M059J (cell line): ENCODE results near the gene RHOH. TPM values are rescaled to one million over a fixed set of nuclear protein-coding genes. Genes with fewer than 3 reads are reported as not detected.
A peak's percentile ranks its signal among the peaks of the same experiment; 100 is the strongest.

Source experiments
- DNase-seq: peaks from one replicate; pipeline ENCODE4 v3.0.0-alpha.2; 2012; ENCODE audit warnings: low read depth
- total RNA-seq: library from RNA; depleted of rRNA; stranded (reverse); fragments of >200 nt; shearing (Covaris generic); gene quantifications from 2 replicates; pipeline ENCODE4 v1.2.3, GENCODE V29; 2014

Gene RHOH
- total RNA-seq, 1 experiment from 2014 or later: not detected

DNA sequence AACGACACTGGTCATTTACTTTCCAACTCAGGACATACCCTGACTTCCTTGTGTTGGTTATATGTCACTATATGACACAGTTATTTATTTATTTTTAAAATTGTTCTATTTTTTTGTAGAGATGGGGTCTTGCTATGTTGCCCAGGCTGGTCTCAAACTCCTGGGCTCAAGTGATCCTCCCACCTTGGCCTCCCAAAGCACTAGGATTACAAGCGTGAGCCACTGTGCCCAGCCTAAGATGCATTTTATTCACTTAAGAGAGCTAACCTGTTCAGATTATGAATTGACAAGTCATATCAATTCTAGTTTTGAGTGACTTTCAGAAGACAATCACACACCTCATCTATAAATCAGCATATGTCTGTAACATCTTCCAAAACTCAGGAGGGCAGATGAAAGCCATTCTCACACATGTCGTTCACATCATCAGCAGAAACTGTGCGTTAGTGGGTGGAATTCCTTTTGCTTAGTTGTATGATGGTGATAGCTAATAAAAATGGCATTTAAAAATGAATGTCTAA is 9.4 kb upstream of the RHOH start:
- DNase-seq: no peak

DNA sequence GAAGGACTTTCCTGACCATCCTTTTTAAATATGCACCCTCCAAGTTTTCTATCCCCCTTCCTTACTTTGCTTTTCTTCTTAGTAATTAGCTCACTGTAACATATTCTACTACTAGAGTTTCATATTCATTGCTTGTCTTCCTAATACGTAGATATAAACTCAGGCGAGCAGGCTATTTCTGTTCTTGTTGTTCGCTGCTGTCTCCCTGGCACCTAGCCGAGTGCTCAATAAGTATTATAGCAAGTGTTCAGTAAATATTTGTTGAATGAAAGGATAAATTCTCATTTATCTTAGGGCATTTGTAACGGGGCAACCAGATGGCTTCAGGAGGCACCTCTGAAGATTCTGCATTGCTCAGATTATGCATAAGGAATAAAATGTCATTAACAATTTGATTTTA is 6.8 kb upstream of the RHOH start:
- no peak for DNase-seq

DNA sequence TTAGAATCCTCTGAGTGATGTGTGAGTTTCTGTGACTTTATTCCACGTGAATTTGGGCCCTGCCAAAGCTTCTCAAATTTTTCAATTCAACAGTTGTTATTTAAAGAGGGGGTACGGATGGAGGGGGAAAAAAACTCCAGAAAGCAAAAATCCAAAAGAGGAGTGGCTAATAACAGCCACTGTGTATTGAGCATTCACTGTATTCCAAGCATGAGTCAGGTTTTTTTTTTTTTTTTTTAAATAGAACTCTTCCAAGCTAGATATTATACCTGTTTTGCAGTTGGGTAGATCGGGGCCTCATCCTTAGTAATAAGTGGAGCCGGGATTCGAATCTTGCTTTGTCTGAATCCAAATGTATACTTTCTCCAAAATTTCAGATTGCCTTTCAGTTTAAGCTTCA is 6.4 kb upstream of the RHOH start:
- no peak for DNase-seq

GRCh38 chr4:40190880-40191815 is 5.7 kb upstream of the RHOH start:
- DNase-seq: no peak

GRCh38 chr4:40192114-40193015 is 4.5 kb upstream of the RHOH start:
- no peak for DNase-seq

DNA sequence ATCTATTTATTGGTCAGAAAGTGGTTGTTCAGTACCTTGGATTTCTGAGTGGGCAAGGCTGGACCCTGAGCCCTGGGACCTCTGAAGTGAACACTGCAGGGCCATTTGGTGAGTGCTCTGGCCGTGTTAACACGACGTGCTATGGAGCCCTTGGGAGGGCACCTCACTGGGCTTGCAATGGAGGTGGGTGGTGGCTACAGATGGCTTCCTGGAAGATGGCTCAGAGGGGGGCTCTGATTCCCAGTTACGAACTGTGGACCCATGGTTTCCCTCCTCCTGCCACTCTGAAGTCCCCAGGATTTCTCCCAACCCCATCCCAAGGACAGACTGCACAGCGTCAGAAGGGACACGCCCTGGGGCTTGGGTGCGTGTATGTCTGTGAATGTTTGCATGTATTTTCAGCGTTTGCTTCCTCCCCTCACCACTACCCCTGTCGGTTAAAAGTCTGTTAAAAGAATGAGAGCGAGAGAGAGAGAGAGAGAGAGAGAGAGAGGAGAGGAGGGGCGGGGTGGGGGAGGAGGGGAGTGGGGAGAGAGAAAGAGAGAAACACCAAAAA is 3.7 kb upstream of the RHOH start:
- DNase-seq: no peak

- DNase-seq: no peak
Measured at GRCh38 chr4:40193578-40193977, 3.3 kb upstream of the RHOH start.

DNA sequence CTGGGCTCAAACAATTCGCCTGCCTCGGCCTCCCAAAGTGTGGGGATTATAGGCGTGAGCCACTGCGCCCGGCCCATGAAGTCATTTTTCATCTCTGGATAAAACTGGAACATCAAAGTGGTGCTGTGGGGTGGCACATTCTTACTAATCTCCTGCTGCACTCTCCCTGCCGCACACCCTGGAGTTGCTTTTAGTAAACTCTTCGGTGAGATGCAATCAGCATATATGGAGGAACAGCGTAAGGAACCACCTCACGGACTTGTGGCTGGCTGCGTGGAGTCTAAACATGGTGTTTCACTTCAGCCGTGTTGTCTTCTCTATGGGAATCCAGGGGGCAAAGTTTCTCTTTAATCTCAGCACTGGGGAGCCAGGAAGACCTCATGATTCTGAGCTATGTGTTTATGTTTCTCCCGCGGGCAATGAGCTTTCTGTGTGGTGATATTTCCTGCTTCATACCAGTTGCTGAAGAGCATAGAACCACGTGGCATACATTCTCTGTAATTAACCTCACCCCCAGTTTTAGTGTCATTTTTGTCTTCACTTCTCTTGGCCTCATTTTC is 2.1 kb upstream of the RHOH start:
- DNase-seq: no peak

- no peak for DNase-seq
Measured at GRCh38 chr4:40195182-40196177, 1.4 kb upstream of the RHOH start.

DNA sequence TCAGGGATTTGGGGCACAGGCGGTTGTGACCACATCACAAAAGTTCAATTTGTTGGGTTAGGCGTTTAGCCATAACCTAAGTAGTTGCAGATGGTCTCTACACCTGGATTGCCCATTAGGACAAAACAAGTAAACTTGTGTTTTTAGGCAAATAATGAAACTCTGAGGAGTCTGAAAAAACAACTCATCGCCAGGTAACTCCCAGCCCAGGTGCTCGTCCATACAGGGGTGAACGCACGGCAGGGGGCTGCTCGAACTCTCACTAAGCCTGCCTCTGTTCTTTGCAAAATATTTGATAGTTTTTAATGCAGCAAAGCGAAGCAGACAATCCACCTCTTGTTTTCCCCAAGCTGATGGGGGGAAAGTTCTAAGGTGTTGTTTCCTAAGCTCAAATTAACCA is 559 bp upstream of the RHOH start:
- DNase-seq: no peak

- no peak for DNase-seq
Measured at GRCh38 chr4:40197879-40198689, 1.3 kb downstream of the RHOH start.

DNA sequence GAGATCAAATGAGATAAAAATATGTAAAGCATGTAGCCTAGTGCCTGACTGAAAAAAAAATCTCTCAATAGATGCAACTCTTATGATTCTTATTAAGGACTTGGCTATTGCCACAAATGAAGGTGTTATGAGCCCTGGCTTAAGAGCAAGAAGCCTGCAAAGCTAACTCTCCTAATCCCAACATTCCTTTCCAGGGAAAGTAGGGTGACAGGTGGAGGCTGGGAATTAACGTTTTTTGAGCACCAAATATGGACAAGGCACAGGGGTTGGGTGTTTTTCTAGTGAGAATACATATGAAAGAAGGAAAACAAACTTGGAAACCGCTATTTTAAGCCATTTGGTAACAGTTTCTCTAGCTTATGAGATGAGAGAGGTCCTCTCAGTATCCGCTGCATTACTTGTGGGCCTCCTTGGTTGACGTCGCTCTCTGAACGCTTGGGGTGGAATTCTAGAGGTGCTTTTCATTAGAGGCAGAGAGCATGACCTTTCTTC is 2.4 kb downstream of the RHOH start:
- DNase-seq: no peak

- peak; percentile 54 for DNase-seq
Measured at GRCh38 chr4:40199999-40200874, 3.4 kb downstream of the RHOH start.

- DNase-seq: peak; percentile 55
Measured at GRCh38 chr4:40200875-40201801, 4.3 kb downstream of the RHOH start.

- DNase-seq: no peak
Measured at GRCh38 chr4:40201898-40202297, 5.1 kb downstream of the RHOH start.

- DNase-seq: no peak
Measured at GRCh38 chr4:40202474-40202873, 5.6 kb downstream of the RHOH start.

DNA sequence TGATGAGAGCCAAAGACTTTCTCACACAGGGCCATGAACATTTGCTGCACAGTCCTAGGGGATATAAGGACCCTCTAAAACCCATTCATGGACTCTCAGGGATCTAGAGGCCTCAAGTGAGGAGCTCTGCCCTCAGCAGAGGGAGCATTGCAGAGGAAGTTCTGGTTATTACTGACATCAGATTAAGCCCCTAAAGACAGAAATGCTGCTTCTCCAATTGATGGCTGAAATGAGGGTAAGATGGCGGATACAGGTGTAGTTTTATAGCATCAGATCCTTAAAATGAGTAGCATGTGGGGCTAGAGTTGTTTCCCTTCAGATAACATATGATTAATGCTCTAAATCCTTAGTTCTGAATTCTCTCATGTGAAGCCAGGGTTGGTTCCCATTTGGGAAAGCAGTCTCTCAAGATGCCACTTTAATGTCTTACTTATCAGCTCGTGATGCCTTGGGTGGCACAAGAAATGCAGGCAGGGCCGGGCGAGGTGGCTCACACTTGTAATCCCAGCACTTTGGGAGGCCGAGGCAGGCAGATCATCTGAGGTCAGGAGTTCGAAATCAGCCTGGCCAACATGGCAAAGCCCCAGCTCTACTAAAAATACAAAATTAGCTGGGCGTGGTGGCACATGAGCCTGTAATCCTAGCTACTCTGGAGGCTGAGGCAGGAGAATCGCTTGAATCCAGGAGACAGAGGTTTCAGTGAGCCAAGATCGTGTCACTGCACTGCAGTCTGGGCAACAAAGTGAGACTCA is 7.9 kb downstream of the RHOH start:
- no peak for DNase-seq
